GM18517 (cell line): ENCODE data around the gene PDGFC.
"Not testable (repeated sequence)": the region's sequence is repeated elsewhere in the genome, so short reads cannot be mapped to it uniquely, and the experiment has no call there.

Experiments used
- ATAC-seq: cut with Tn5 transposase; IDR thresholded peaks from one replicate; pipeline ENCODE4 v1.9.1; 2021; ENCODE audit warnings: mild to moderate bottlenecking, moderate library complexity; ENCODE audit not compliant: unreplicated experiment

PDGFC gene

DNA sequence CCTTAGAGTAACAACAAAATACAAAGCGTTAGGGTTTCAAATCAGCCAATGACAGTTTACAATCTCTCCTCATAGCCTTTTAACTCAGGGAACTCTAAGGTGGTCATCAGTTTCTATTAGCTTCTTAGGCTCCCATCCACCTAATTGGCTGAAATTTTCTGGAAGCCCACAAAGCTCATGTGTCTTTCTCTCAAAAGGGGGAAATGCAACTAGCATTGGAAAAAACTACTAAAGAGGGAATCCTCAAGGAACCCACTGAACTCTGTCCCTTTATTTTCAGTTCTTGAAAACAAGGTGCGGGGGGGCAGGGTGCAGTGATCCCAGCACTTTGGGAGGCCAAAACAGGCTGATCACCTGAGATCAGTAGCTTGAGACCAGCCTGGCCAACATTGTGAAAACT, 56.4 kb downstream of the PDGFC start:
- no peak for ATAC-seq

DNA sequence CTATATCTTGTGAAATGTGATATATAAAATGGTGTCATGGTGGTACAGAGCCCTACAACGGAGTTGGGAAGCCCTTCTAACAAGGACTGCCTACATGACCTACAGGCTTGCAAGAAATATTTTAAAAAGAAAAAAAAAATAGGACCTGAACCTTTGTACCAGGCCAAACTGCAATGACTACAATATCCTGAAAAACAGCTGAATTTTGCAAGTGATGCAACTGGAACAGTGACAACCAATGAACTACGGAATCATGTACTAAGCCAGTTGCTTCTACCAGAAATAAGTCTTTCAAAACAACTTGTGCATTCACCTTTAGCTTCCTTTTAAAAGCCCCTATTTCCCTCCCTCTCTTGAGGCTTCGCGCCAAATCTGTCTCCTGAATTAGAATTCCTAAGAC, 58.4 kb downstream of the PDGFC start:
- ATAC-seq, result no peak

DNA sequence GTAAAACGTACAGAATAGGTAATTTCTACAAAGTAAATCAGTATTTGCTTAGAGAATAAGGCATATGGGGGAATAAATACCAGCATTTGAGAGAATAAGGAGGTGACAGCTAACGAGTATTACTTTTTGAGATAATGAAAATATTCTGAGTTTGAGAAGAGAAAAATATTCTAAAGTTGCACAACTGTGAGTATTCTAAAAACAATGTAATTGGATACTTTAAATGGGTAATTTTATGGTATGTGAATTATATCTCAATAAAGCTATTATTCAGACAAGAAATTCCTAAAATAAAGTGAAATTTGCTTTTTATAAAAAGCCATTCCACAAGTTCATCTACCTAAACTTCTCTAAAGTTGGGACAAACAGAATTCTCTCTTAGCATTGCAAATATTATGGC, 62.6 kb downstream of the PDGFC start:
- ATAC-seq, result no peak

DNA sequence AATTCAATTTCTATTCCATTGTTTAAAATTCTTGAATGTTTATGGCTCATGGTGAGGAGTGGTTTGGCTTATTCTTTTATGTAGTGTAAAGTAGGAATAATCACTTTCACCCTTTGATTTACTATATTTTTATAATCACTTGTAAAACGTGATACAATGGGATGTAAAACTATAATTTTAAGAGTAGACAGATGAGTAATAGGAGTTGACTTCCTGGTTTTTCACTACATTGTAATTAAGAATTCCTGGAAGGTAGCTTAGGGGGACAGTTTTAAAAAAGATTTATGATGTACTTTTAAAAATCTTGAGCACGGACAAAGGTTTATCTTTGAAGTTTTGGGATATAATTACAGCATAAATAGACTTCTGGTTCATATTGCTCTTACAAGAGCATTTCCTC, 65.3 kb downstream of the PDGFC start:
- no peak for ATAC-seq

DNA sequence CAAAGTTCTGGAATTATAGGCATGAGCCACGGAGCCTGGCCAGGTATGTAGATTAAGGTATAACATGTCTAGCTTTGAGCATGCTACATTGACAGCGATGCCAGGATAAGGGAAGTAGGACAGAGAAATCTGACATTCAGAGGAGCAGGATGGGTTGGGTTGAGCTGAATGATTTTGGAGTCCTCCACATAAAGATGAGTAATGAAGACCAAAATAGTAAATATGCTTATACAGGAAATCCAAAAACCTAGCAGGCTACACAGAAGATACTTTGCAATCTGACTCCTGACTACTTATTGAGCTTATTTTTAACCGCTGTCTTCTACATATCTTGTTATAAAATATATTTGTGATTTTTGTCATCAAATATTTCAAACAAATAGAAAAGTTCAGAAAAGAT, 69.7 kb downstream of the PDGFC start:
- no peak for ATAC-seq

DNA sequence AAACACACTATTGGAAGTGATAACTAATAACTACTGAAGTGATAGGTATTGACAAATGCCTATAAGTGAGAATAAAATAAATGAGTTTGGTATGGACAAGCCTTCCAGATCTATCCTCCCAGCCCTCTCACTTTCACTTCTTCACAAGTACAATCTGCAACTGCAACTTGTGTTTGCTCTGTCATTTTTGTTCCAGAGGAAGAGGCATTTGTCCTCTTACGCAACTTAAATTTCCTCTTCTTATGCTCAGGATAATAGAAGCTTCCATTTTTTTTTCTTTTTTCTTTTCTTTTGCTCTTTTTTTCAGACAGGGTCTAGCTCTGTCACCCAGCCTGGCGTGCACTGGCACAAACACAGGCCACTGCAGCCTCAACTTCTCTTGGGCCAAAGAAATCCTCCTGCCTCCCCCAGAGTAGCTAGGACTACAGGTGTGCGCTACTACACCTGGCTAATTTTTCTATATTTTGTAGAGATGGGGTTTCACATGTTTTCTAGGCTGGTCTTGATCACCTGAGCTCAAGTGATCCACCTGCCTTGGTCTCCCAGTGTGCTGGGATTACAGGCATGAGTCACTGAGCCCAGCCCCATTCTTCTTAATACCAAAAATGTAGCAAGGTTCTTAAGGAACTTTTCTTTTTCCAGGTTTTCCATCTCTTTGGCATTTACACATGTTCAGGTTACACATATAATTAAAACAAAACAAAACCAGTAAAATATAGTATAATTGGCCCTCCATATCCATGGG, 73.1 kb downstream of the PDGFC start:
- no peak for ATAC-seq

DNA sequence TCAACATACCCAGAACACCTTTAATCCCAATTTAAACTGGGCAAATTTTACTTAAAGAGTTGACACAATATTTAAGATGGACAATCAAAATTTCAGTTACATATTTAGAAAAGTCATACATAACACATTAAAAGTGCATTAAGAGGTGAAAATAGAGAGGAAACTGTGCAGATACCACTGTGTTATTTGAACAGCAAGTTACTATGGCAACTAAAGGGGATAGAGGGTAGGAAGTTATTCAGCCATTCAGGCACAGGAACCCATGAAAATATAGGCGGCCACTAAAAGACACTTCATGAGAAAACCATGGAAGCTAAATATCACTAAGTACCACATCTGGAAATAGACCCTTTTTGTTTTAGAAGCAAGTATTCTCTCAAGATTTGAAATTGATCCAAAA, 75.1 kb downstream of the PDGFC start:
- no peak for ATAC-seq

DNA sequence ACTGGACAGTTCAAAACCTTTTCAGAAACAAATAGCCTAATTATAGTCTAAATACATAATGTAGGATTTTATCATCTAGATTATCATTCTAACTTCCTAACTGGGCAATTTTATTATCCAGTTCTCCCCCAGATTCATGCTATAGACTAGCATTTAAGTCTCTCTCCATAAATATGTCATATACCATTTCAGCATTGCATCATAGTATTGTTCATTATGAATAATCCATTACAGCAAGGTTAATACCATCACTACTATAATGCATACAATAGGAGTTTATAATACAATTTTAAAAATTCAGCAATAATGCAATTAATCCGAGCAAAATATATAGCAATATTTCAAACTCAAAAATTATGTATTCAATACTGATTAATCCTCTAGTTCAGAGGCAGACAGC, 77.4 kb downstream of the PDGFC start:
- ATAC-seq, result no peak

DNA sequence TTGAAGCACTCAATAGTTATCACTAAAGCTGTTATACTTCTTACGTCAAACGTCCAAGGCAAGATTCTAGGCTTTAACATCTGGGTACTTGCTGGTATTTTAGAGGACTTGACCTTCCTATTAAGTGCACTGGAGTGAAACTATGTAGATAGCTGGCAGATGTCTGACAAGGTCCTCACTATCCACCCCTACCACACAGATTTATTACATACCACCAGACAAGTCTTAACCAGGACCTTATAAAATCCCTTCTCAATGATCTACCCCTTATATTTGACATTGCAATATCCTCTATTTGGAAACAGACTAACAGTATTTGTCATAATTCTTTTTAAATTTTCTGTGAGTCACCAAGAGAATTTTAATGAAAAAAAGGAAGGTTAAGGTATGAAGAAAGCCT, 78.8 kb downstream of the PDGFC start:
- no peak for ATAC-seq

DNA sequence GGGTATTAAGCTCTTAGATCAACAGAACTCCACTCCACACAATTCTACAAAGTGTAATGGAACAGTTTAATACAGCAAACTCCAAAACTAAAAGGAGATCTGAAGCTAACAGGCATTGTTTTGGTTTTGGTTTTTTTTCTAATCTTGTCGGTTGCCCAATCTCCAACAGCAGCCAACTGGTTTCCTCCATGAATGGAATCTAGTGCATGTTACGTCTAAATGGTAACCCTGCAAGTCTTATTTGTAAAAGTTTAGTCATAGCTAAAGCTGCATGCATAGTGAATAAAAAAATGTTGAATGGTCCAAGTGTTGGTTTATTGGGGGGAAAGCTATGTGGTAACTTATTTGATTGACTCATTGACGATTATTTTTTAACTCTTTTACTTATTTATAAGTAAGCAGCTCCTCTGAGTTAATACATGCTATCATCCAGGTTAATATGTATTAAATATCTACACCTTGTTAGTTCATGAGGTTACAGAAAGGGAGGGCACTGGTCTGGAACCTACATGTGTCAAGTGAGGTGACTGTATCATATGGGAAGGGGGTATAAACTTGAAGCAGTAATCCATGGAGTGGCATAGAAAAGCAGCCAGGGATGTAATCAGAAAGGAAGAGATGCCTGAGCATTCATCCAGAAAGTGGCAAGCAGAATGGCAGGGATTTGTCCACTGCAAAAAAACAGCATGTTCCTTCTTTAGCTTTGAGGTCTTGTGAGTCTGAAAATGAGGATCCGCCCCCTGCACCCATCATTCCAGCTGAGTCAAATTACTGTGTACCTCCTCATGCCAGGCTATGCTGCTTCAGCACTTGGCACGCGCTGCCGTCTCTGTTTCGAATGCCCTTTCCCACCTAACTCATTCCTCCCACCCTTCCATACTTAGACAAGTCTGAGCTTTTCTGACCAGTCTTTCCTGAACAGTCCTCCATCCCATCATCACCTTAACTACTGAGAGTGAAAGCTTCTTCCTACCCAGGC, 81.7 kb downstream of the PDGFC start:
- ATAC-seq, result no peak

DNA sequence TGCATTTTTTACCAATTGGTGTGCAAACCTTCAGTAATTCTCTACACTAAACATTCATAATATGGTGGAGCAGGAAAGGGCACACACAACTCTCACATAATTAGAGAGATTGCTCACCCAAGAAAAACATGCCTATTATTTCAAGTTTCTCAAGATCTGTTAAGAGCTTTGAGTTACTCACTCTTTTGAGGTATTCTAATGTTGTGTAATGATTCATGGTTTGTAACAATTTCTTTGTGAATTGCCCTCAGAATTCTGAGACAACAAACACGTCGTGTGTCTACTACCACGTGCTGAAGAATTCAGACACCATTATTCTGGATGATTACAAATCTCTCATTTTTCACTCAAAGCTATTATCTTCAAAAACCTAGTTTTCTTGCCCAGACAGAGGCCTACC, 82.8 kb downstream of the PDGFC start:
- ATAC-seq, result no peak

DNA sequence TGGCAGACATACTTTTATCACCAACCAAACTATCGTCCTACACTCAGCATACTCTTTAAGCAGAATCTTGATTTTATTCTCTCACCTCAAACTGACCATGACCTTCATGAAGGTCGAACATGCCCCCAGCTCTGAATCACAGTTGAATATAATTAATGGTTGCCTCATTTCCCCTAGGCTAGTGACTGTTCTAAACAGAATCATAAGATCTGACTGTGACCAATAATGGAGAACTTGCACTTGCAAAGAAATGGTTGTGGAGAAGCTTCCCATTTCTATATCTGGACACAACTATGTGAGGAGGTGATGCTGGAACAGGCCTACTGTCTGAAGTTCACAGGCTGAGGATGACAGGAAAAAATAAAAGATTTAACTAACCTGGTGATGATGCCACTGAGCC, 85.1 kb downstream of the PDGFC start:
- ATAC-seq, result no peak

DNA sequence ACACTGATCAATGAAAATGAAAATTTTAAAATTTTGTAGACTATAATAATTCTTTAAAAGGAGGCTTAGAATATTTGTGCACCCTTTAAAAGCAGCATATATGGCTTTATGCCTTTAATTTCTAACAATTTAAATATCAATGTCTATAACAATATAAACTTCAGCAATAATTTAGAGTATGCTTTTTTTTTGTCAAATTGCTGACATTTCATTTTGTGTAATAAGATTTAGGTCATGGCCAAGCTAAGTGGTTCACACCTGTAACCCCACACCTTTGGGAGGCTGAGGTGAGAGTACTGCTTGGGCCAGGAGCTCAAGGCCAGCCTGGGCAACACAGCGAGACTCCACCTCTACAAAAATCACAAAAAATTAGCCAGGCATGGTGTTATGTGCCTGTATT, 86.2 kb downstream of the PDGFC start:
- no peak for ATAC-seq

DNA sequence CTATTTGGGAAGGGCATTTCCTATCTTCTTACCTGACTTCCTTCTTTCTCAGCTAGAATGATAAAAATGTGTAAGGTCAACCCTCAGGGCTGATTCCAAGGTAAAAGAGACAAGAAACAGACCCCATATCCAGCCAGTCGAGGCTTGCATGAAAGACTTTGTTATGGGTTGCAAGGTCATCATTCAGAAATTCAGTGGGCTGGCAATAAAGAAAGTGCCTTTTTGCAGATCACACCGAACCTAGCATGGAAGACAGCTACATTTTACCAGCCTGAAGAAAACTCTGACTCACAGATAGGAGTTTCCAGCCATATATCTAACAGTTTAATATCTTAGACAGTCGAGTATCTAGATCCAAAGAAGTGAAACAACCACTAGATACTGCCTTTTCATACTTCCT, 87.4 kb downstream of the PDGFC start:
- no peak for ATAC-seq

DNA sequence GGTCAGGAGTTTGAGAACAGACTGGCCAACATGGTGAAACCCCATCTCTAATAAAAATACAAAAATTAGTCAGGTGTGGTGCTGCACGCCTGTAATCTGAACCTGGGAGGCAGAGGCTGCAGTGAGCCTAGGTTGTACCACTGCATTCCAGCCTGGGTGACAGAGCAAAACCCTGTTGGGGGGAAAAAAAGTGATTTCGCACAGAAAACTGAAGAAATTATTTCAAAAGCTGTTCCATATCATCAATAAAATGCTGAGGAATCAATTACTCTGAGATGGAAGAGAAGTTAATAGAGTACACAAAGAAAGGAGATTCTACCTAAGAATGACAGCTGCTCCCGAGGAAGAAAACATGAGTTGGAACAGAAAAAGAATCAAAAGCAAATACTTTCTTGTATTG, 95.9 kb downstream of the PDGFC start:
- ATAC-seq, result no peak

DNA sequence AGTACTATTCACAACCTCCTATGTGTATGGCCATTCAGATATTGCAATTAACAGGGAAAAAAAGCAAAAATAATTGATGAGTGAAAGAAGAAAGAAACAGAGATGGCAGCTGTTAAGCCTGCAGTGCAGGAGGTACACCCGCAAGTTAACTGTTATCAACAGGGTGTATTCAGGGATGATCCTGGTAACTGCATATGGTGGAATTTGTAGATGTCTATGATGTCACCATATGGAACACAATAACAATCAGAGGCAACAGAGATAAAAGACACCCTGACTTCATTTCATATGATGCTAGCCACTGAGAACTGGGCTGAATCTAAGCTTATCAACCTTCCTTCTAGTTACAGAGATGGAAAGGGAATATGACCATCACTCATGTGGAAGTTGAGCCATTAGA, 96.5 kb downstream of the PDGFC start:
- no peak for ATAC-seq

DNA sequence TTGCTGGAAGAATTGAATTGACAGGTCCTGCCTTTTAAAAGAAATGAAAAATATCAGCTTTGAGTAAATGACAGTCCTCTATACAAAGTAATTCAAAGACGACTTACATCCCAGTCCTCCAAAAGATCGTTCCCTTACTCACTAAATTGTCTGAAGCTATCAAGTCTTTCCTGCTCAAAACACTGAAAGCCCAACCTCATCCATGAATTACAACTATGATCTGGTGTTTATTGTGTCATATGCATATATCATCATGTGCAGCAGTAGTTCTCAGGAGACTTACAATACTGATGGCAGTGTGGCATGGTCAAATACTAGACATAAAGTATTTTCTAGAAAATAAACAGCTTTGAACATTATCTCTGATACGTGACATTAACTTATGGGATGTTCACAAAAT, 97.8 kb downstream of the PDGFC start:
- no peak for ATAC-seq

DNA sequence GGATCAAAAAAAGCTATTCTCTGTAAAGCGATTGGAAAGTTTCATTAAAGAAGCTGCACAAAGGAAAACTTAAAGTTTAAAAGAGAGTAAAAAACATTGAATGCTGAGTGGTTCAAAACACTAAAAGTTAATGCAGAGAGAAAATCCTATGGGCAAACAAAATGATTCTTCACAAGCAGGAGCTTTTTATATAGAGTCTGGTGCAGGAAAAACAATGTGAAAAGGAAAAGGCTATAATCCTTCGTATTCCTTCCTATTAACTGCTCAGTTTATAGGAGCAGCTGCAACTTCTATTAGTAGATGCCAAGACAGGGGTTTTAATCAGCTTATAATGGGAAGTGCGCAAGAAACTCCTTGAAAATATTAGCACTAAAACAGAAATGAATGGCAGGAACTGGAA, 100.7 kb downstream of the PDGFC start:
- no peak for ATAC-seq

DNA sequence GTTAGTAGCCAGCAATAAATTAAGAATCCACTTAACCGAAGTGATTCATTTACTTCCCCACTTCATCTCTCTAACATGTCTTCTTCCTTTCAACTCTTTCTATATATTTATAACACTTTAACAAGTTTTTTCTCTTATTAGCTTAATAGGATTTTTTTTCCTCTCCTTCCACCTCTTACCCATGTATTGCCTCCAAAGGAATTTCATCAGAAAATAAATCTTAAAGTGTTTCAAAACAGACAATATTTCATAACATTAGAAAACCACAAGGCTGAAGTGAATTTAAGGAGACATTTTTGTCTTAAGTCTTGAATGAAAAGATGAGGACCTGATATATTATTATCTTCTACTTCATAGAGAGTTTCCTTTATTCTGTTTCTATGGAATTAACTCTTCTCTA, 101.5 kb downstream of the PDGFC start:
- ATAC-seq, result no peak

DNA sequence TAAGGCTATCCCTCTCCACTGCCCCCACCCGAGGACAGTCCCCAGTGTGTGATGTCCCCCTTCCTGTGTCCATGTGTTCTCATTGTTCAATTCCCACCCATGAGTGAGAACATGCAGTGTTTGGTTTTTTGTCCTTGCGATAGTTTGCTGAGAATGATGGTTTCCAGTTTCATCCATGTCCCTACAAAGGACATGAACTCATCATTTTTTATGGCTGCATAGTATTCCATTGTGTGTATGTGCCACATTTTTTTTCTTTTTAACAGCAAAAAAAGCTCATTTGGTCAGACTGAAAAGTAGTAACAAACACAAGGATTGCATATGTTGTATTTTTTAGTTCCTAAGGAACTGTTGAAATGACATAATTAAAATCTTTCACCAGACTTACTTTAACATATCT, 105.5 kb downstream of the PDGFC start:
- not testable (repeated sequence) for ATAC-seq

DNA sequence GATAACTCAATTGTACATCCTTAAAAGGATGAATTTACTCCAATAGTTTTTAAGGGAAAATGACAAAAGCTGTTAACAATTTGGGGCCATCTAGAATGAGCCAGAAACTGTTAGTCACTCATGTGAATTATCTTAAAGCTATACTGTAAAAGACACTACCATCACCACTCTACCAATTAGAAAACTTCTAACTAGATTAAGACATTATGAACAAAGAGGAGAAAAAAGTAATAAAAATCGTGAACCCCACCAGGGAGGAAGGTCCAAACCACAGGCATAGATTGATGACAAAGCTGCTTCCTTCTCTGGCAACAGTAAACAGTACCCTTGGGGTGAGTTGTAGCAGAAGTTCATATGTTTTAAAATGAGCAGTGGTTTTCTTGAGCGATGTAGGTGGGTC, 106.1 kb downstream of the PDGFC start:
- ATAC-seq, result no peak

DNA sequence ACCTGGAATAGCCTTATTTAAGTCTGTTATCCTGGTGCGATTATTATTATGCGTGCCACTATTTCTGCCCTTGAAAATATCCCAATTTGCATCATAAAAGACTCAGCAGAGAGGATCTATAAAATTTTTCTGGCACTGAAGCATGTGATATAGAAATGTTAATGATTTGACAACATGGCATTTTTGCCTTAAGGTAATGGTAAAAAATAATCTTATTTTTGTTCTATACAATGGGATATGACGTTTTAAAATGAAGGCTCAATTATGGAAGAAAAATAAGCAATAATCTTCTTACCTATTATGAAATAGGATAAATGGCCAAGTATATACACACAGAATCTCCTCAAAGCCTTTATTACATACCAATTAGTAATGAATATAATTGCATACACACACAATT, 113.5 kb downstream of the PDGFC start:
- no peak for ATAC-seq
